MM.1S (cell line): ENCODE data around the gene PAPPA.

Source experiments
- CTCF ChIP-seq: fragments of 300-600 bp; sonication (generic); IDR thresholded peaks from 2 replicates; pipeline ENCODE4 v1.5.1; 2016; ENCODE audit warnings: antibody characterized with exemption, low read length, mixed read lengths
- EZH2 ChIP-seq: fragments of 300-600 bp; sonication (generic); optimal IDR thresholded peaks from 2 replicates; pipeline ENCODE3; 2017; ENCODE audit warnings: low read depth, mild to moderate bottlenecking, antibody characterized with exemption, low read length, mixed read lengths
- EZH2phosphoT487 ChIP-seq: fragments of 300-600 bp; sonication (generic); IDR thresholded peaks from 2 replicates; pipeline ENCODE4 v1.6.1; 2018; ENCODE audit warnings: antibody characterized with exemption, low read length

- no peak for TF ChIP-seq CTCF
- no peak for TF ChIP-seq EZH2
- TF ChIP-seq EZH2phosphoT487, result no peak
Observed at GRCh38 chr9:116316246-116316645, 162.7 kb downstream of the PAPPA start.
